Effector memory CD4-positive, alpha-beta T cell (primary cell): ENCODE data around the gene IL15.
"Not testable (repeated sequence)": the region's sequence is repeated elsewhere in the genome, so short reads cannot be mapped to it uniquely, and the experiment has no call there.

ENCODE experiments used
- DNase-seq, 3 donors: peaks; one replicate each; pipeline ENCODE4 v3.0.0-alpha.2; 2020
- H3K27ac ChIP-seq: 2 replicates; pipeline ENCODE4 v1.7.0; 2013; ENCODE audit warnings: mild to moderate bottlenecking, low read length, moderate library complexity; ENCODE audit not compliant: insufficient read depth, poor library complexity, severe bottlenecking
- H3K27me3 ChIP-seq: replicated peaks from 2 replicates; pipeline ENCODE4 v1.7.0; 2013; ENCODE audit warnings: mild to moderate bottlenecking, low read length; ENCODE audit not compliant: insufficient read depth, control insufficient read depth, poor library complexity, severe bottlenecking
- H3K36me3 ChIP-seq: 2 replicates; pipeline ENCODE4 v1.7.0; 2013; ENCODE audit warnings: mild to moderate bottlenecking, low read length, moderate library complexity; ENCODE audit not compliant: control insufficient read depth, insufficient read depth
- H3K4me1 ChIP-seq: 2 replicates; pipeline ENCODE4 v1.7.0; 2013; ENCODE audit warnings: low read length, mild to moderate bottlenecking; ENCODE audit not compliant: control insufficient read depth, insufficient read depth, poor library complexity, severe bottlenecking
- H3K4me3 ChIP-seq: 2 replicates; pipeline ENCODE4 v1.7.0; 2013; ENCODE audit warnings: low read length, low read depth, mild to moderate bottlenecking; ENCODE audit not compliant: insufficient read depth, poor library complexity, severe bottlenecking
- H3K9me3 ChIP-seq: 2 replicates; pipeline ENCODE4 v1.7.0; 2013; ENCODE audit warnings: mild to moderate bottlenecking, low read length, moderate library complexity; ENCODE audit not compliant: control insufficient read depth

The IL15 gene

GRCh38 chr4:141691247-141691646 lies 54.9 kb downstream of the IL15 start:
- H3K4me3 ChIP-seq, H3K36me3 ChIP-seq, H3K27me3 ChIP-seq, DNase-seq, H3K9me3 ChIP-seq, H3K4me1 ChIP-seq, H3K27ac ChIP-seq: not testable (repeated sequence)

GRCh38 chr4:141692081-141692480 lies 55.7 kb downstream of the IL15 start:
- H3K4me3 ChIP-seq, result no peak overlapping the region
- H3K9me3 ChIP-seq, result no peaks in the 10 kb centered on the region
- no peak for DNase-seq
- H3K4me1 ChIP-seq, result no peaks in the 10 kb centered on the region
- no peaks in the 10 kb centered on the region for H3K27me3 ChIP-seq
- H3K27ac ChIP-seq, result no peak overlapping the region
- no peaks in the 10 kb centered on the region for H3K36me3 ChIP-seq

GRCh38 chr4:141697116-141697515 lies 60.7 kb downstream of the IL15 start:
- Histone ChIP-seq H3K27ac (no peak overlapping the region), H3K36me3 (no peaks in the 10 kb centered on the region), H3K4me1 (no peaks in the 10 kb centered on the region), H3K9me3 (no peaks in the 10 kb centered on the region), H3K27me3 (no peaks in the 10 kb centered on the region), H3K4me3 (no peak overlapping the region)
- DNase-seq, result no peak

- H3K36me3 ChIP-seq, result no peaks in the 10 kb centered on the region
These were observed 66.2 kb downstream of the IL15 start for GRCh38 chr4:141702472-141703182.

GRCh38 chr4:141703497-141703896 lies 67.1 kb downstream of the IL15 start:
- H3K36me3 ChIP-seq, result no peaks in the 10 kb centered on the region
- H3K4me3 ChIP-seq, result no peak overlapping the region
- H3K9me3 ChIP-seq, result no peaks in the 10 kb centered on the region
- no peak overlapping the region for H3K27ac ChIP-seq
- DNase-seq, result no peak
- peaks cover 4% of the 10 kb centered on the region for H3K4me1 ChIP-seq
- H3K27me3 ChIP-seq, result no peaks in the 10 kb centered on the region

More at GRCh38 chr4:141702472-141703182, 66.2 kb downstream of the IL15 start:
- Histone ChIP-seq H3K4me1 (peaks cover 4% of the 10 kb centered on the region), H3K4me3 (no peak overlapping the region), H3K9me3 (no peaks in the 10 kb centered on the region), H3K27me3 (no peaks in the 10 kb centered on the region), H3K27ac (no peak overlapping the region)
- DNase-seq, result no peak

- H3K36me3 ChIP-seq, result no peaks in the 10 kb centered on the region
- H3K4me1 ChIP-seq, result peaks cover 4% of the 10 kb centered on the region
- H3K27me3 ChIP-seq, result no peaks in the 10 kb centered on the region
- H3K4me3 ChIP-seq, result no peak overlapping the region
- no peak for DNase-seq
- H3K9me3 ChIP-seq, result no peaks in the 10 kb centered on the region
- no peak overlapping the region for H3K27ac ChIP-seq
These were observed 68.8 kb downstream of the IL15 start for GRCh38 chr4:141705048-141705746.

GRCh38 chr4:141705747-141706377 lies 69.5 kb downstream of the IL15 start:
- H3K27ac ChIP-seq, result no peak overlapping the region
- H3K4me1 ChIP-seq, result peaks cover 4% of the 10 kb centered on the region
- H3K9me3 ChIP-seq, result no peaks in the 10 kb centered on the region
- no peaks in the 10 kb centered on the region for H3K36me3 ChIP-seq
- H3K4me3 ChIP-seq, result no peak overlapping the region
- DNase-seq, result no peak
- no peaks in the 10 kb centered on the region for H3K27me3 ChIP-seq

GRCh38 chr4:141706445-141706844 lies 70.1 kb downstream of the IL15 start:
- H3K4me1 ChIP-seq, result peaks cover 4% of the 10 kb centered on the region
- no peaks in the 10 kb centered on the region for H3K36me3 ChIP-seq
- H3K27me3 ChIP-seq, result no peaks in the 10 kb centered on the region
- DNase-seq, result no peak
- no peak overlapping the region for H3K27ac ChIP-seq
- no peak overlapping the region for H3K4me3 ChIP-seq
- no peaks in the 10 kb centered on the region for H3K9me3 ChIP-seq

- Histone ChIP-seq H3K4me1 (no peaks in the 10 kb centered on the region), H3K27me3 (no peaks in the 10 kb centered on the region), H3K27ac (no peak overlapping the region), H3K9me3 (no peaks in the 10 kb centered on the region), H3K36me3 (no peaks in the 10 kb centered on the region), H3K4me3 (no peak overlapping the region)
- no peak for DNase-seq
These were observed 74.8 kb downstream of the IL15 start for GRCh38 chr4:141711211-141711610.

GRCh38 chr4:141713185-141713584 lies 76.8 kb downstream of the IL15 start:
- H3K4me1 ChIP-seq, result no peaks in the 10 kb centered on the region
- no peak overlapping the region for H3K4me3 ChIP-seq
- no peak for DNase-seq
- H3K27ac ChIP-seq, result no peak overlapping the region
- H3K27me3 ChIP-seq, result no peaks in the 10 kb centered on the region
- H3K36me3 ChIP-seq, result no peaks in the 10 kb centered on the region
- no peaks in the 10 kb centered on the region for H3K9me3 ChIP-seq
